Measurements from ENCODE around the gene TRMT10C.
"Not testable (repeated sequence)": the region's sequence is repeated elsewhere in the genome, so short reads cannot be mapped to it uniquely, and the experiment has no call there.

Gene TRMT10C

DNA sequence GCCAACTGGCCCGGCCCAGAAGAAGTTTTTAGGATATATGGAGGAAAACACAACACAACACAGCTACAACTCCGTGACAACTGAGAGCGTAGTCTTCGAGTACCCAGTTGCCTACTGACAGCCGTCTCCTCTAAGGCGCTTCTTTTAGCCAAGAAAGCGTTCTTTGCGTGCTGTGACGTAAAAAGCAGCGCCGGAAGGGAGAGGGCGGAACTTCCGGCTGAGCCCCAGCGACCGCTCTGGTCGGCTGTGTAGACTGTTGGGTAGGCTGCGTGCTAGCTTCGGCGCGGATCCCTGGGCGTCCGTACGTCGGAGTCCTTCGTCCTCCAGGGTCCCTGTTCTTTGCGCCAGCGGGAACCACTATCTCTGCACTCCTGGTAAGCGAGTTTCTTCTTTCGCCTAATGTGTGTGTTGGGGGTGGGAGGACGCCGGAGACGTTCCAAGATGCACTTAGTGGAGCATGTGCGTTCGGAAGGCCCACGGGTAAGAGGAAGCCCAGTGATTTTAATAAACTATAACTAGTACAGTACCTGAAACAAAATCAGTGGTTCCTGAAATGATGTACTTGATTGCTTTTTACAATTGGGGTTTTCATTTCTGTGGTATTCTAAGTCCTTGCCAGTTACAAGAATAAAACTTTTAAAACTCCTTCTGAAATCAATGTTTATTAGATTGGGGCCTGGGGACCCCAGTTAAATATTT, at the start of gene TRMT10C:
TSS of gene TRMT10C (plus strand) at position 239 of the 699 bp plus-strand sequence. CDS start 2,914 bp downstream, outside the sequence.
- peak; percentile 71 for DNase-seq (ENCODE audit: low read depth)

DNA sequence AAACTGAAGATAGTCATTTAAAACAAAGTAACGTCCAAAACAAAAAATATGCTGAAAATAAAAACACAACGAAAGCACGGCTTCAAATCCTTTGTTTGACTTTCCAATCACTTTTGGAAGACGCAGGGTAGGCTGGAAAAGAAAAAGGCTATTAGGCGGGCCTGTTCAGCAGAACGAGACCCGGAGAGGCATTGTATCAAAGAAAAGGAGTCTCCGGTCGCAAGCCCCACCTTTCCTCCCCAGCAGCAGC, 49.3 kb upstream of the TRMT10C start:
- no peak for DNase-seq (ENCODE audit: low read depth)

DNA sequence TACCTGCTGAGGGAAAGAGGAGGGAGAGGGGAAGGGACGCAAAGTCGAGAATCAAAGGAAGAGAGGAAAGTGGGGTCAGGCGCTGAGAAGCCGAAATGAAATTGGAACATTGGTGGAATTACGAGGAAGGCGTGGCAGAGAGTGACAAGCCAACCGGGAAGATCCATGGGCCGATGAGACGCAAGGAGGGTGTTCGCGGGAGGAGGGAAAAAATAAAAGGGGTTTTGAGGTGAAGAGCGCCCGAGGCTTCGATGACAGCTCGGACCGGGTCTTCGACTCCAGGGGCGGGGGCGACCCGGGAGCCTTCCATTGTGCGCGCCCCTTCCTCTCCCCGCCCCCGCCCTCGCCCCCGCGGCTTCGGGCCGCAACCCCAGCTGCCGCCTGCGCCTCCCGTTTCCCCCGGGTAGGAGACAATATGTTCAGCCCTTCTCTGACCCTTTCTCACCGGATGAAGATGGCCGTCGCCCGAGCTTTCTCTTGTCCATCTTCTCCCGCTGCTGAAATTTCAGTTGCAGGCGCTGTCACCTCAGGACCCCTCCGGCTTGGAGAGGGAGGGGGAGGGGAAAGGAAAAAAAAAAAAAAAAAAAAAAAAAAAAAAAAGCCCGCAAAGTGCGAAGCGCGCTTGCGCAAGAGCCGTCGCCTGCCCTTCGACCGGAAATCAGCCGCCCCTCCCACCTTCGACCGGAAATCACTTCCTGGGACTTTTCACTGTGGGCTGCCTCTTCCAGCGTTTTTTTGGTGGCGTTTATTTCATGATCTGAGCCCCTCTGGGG, 48.8 kb upstream of the TRMT10C start, which contains the start of gene SENP7:
TSS of gene SENP7 (minus strand) at position 567 of the 773 bp plus-strand sequence. CDS start at position 485, 82 bp downstream.
- peak; percentile 42 for DNase-seq (ENCODE audit: low read depth)

DNA sequence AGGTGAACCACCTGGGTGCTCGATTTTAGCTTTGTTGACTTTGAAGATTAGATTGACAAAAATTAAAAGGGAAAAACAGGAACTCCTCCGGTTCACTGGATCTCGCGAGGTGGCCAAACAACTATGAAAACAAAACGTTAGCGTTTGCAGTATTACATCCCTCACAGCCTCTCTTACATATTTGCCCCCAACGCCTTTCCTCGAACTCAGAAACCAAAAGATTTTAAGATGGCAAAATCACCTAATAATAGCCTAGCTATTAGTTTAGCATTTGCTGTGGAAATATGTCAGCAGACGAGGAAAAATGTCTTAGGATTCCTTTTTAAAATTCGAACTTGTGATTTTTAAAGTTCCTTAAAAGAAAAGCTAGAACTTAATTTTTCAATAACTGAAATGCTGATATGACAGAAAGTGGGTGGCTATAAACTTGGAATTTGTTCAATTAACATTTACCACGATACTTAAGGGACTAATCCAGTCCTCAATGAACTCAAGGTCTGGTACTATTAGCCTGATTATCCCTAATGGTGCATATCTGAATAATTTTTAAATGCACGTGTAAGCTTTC, 48.2 kb upstream of the TRMT10C start:
- DNase-seq (ENCODE audit: low read depth): peak; percentile 44

DNA sequence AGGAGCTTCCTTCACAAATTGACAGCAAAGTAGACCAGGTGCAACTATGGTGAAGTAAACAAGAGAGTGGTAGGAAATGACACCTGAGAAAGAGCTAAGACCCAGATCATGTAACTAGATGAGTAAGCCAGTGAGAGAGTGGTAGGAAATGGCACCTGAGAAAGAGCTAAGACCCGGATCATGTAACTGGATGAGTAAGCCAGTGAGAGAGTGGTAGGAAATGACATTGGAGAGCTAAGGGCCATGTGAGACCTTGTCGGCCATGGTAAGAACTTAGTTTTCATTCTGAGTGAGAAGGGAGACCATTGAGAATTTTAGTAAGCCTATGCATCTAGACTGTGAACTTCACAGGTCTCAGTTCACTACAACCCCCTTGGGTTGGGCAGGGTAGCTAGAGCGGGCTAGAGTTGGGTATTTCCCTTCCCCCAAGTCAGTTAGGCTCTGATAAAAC, 43.2 kb upstream of the TRMT10C start:
- no peak for DNase-seq (ENCODE audit: low read depth)

DNA sequence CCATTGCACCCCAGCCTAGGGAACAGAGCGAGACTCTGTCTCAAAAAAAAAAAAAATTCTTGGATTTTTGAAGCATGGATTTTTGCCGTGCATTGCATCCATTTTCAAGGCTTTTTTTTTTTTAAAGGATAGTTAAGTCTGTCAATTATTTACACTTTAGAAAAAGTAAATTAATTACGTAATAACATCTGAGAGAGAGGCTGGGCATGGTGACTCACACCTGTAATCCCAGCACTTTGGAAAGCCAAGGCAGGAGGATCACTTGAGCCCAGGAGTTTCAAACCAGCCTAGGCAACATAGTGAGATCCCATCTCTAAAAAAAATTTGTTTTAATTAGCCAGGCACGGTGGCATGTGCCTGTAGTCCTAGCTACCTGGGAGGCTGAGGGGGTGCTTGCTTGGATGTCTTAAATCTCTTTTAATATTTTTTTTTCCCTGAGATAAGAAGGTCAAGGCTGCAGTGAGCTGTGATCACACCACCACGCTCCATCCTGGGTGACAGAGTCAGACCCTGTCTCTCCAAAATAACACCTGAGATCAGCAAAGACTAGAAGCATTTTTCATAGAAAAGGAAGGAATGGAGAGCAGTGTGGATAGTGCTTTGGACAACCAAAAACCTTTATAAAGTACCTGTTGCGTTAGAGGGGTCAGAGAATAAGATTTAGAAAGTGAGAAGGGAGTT, 41.8 kb upstream of the TRMT10C start:
- DNase-seq (ENCODE audit: low read depth): no peak

DNA sequence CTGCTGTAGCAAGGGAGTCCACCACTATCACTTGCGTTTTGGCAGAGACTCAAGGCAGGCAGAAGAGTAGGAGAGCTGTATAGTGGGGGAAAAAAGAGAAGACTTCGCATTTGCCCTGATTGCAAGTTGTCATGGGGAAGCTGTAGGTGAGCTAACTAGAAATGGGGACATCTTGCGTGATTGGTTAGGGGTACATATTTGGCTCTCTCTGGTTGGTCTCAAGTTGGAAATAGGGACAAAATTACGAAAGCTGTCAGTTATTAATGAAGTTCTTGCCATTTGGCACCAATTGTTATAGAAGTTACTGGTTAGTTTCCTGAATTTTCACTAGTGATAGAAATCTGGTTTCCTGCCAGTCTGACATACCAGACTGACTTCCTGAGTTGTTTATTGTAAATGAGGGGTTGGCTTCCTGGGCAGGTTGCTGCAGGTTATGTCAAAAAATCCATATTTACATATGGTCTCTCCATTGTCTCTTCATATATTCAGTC, 40.4 kb upstream of the TRMT10C start:
- DNase-seq (ENCODE audit: low read depth): no peak

DNA sequence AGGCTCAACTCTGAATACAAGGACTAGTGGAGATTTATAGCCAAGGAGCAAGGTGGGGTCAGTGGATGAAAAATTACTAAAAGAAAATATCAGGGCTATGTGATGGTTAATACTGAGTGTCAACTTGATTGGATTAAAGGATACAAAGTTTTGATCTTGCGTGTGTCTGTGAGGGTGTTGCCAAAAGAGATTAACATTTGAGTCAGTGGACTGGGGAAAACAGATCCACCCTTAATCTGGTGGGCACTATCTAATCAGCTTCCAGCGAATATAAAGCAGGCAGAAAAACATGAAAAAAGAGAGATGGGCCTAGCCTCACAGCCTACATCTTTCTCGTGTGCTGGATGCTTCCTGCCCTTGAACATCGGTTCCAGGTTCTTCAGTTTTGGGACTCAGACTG, 34.2 kb upstream of the TRMT10C start:
- no peak for DNase-seq (ENCODE audit: low read depth)

DNA sequence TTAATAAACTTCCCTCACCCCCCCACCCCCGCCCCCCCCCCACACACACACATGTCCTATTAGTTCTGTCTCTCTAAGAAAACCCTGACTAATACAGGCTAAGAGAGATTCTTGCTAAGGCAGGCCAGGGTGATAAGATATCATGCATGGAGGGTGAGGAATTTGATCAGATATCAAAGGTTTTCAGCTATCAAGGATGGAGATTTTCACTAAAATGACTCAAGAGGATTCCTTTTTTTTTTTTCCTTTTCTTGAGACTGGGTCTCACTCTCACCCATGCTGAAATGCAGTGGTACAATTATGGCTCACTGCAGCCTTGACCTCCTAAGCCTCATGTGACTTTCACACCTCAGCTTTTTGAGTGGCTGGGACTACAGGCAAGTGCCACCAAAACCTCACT, 33.8 kb upstream of the TRMT10C start:
- DNase-seq (ENCODE audit: low read depth): no peak

DNA sequence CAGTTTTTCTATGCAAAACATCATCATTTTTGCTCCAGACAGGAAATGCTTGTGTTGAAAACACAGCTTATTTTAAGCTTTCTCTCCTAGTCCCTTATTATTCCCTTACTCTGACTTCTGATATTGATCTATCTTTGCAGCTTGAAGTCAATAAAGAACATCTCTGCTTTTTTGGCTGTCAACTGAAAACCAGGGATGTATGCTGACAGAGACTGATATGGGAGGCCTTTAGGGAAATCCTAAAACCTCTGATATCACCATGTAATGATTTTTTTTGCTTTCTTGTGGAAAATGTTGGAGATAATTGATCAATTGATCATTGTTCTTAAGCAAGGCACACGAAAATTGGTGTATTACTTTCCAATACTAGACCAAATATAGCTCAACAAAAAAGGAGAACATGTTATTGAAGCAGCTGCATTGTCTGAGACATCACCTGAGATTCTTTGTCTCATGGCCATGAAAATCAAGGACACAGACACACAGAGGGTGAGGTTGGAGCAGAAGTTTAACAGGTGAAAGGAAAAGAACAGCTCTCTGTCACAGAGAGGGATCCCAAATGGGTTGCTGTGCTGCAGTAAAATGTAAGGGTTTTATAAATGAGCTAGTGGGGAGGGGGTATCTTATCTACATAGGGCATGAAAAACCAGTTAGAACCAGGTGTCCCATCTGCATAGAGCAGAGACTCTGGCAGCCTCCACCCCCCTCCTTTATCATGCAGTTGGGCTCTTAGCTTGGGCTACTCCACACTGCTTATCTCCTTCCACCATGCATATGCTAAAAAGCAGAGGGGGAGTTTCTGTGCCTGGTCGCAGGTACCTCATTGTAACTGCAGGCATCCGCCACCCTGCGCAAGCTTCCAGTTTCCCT, 31.6 kb upstream of the TRMT10C start:
- no peak for DNase-seq (ENCODE audit: low read depth)

DNA sequence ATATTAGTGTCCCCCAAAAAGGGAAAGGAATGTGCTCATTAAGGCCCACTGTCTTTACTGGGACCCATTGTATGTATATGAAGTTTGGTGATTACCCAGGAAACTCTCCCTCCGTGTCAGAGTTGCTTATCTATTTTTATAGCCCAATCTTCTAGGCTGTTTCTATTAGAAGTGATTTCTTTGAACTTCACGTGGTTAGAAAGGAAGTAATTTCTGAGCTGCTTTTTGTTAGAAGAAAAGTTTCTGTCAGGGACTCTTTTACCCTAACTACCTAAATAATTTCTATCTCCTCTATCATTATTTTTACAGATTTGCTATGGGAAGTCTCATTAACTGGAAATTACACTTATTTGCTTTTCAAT, 31.0 kb upstream of the TRMT10C start:
- DNase-seq (ENCODE audit: low read depth): no peak

DNA sequence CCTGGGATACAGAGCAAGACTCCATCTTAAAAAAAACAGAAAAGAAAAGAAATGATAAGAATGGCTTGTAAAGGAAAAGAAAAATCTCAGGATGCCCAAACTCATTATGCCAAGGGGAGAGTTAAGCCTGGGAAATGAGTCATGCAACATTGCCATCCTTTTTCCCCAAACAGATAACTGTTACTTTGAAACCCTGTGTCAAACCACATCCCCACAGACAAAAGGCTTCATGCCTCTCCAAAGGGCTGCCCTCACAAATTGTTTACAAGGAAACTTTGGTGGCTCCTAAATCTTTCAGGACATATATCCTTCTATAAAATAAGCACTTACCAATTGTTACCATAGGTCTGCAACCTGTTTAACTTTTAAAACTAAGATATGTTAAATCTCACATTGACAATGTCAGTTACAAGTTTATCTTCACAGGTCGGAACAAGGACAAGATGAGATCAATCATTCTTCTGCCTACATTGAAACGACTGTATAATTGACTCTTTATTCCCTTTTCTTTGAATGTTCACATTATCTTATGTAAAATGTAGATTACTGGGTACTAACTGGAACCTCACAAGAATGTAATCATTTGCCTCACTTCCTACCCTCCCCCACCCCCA, 30.1 kb upstream of the TRMT10C start:
- DNase-seq (ENCODE audit: low read depth): no peak

DNA sequence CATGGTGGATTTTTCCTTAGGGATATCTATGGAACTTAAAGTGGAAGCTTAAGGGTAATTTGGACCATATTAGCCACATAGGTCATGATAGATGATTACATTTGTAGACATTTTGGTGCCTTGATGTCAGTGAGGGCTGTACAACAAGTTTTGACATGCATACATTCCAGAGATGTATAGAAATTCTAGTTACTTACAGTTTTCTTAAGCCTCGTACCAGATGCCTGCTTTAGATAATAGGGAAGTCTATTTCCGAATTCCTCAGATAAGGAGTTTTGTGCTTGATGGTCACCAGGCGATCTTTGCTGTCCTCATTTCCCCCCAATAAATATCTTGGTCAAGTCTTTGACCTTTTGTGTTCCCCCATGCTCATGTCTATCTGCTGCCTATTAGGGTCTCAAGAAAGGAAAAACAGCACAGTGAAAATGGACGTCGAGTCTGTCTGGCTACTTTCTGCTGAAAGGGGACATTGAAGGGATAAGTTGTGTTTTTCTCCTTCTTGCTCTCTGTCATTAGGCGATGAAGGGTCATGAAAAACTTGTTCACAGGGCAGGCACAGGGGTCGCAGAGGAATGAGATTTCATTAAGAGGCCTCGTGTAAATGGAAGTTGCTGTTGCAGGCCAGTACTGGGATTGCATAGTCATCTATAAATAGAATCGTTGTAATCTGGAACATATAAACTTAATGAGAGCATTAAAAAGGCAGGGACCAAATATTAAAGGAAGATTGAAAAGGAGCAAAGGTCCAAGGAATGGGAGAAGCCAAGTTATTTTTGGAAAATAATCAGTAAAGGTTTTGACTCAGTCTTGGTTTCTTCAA, 28.7 kb upstream of the TRMT10C start:
- no peak for DNase-seq (ENCODE audit: low read depth)

DNA sequence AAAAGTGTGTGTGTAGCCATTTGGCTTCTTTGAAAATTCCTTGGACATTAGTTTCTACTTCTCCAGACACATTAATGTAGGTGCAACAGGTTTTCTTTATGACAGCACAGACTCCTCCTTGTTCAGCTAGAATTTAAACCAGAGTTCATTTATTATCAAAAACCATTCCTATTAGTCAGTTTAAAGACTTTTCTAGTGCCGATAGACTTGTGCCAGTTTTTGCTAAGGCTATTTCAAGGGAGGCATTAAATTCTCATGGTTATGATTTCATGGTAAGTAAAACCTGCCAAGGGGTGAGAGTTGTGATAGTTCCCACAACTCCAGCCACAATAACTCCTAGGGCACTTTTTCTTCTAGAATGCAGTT, 28.1 kb upstream of the TRMT10C start:
- peak; percentile 4 for DNase-seq (ENCODE audit: low read depth)

DNA sequence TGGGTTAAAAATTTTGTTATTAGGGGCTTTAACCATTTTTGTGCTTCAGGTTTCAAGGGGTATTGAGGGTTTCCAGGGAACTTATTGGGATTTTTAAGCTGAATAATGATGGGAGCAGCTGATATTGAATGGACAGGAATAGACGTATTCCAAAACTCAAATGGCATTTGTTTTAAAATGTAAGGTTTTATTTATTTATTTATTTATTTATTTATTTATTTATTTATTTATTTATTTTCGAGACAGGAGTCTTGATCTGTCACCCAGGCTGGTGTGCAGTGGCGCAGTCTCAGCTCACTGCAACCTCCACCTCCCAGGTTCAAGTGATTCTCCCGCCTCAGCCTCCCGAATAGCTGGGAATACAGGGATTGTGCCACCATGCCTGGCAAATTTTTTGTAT, 26.4 kb upstream of the TRMT10C start:
- no peak for DNase-seq (ENCODE audit: low read depth)

DNA sequence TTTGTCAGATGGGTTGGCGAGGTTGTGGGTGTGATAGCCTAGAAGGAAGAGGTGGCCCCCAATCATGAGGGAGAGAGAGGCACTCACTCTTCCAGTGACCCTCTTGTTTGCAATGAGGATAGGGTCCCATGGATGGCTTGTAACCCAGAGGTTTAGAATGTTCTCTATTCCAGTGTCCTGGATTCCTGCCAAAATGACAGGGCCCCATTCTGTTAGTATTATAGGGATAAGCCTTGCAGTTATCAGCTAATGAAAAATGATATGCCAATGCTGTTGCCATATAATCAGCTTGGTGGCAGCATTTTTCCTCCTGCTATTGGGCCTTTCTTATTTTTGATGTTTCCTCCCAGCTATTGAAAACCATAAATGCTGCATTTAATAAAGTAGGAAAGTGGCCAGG, 25.4 kb upstream of the TRMT10C start:
- no peak for DNase-seq (ENCODE audit: low read depth)

DNA sequence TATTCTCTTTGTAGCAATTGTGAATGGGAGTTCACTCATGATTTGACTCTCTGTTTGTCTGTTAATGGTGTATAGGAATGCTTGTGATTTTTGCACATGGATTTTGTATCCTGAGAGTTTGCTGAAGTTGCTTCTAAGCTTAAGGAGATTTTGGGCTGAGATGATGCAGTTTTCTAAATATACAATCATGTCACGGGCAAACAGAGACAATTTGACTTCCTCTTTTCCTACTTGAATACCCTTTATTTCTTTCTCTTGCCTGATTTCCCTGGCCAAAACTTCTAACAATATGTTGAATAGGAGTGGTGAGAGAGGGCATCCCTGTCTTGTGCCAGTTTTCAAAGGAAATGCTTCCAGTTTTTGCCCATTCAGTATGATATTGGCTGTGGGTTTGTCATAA, 24.7 kb upstream of the TRMT10C start:
- DNase-seq (ENCODE audit: low read depth): not testable (repeated sequence)

DNA sequence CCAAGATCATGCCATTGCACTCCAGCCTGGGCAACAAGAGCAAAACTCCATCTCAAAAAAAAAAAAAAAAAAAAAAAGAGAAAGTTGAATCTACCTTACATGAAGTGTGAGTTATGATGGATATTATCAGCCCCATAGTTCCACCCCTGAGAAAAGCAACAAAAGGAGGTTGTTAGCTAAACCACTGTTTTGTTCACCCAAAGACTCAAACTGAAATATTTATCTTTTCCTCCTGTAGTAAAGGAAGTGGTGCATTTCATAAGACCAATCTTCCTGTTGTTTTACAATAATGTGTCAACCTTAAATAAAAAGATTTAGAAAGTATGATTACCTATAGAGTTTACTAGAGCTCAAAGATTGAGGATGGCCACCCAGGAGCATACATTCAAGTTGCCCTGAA, 18.7 kb upstream of the TRMT10C start:
- no peak for DNase-seq (ENCODE audit: low read depth)

DNA sequence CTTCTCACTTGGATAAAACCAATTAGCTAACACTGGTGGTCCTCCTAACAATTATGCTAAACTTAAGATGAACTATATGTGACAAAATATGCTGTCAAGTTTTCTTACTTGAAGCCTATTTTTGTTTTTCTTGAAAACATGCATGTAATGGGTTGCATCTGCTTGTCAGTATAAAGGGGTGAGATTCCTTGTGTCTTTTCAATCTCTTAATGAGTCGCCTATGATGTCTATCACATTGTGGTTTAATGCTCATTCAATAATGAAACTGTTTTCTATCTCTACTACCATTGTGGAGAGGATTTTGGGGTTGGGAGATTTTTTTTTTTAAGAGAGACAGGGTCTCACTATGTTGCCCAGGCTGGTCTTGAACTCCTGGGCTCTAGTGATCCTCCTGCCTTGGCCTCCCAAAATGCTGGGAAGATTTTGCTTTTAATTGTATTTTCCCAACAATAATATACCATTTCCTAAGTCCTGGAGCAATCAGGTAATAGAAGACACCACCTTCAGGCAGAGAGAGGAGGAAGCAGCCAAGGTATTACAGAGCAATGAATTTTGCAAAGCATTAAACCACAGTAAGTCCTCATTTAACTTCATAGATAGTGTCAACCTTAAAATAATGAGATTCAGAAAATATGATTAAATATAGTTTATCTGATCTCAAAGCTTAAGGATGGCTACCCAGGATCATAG, 17.4 kb upstream of the TRMT10C start:
- DNase-seq (ENCODE audit: low read depth): no peak

All from GM04503 (cell line).